ENCODE results near the gene OSBP. TPM values are rescaled to one million over a fixed set of nuclear protein-coding genes. Genes with fewer than 3 reads are reported as not detected.

OSBP gene
- total RNA-seq, 1 donor from 2014 or later: 30.0 TPM

DNA sequence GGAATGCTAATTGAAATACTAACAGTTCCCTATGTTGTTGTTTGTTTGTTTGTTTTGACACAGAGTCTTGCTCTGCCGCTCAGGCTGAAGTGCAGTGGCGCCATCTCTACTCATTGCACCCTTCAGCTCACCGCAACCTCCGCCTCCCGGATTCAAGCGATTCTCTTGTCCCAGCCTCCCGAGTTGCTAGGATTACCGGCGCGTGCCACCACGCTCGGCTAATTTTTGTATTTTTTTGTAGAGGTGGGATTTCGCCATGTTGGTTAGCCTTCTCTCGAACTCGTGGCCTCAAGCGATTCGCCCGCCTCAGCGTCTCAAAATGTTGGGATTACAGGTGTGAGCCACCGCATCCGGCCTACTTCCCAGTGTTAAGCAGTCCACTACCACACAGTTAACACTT, 62.3 kb downstream of the OSBP start:
- intact Hi-C loops (cut with micrococcal nuclease): no loop called here
- Histone ChIP-seq H3K27me3 (ENCODE audit: low read depth) (no peaks in the 10 kb centered on the region), H3K4me1 (peaks cover 45% of the 10 kb centered on the region), H3K4me3 (no peak overlapping the region), H3K9me3 (replicated peaks) (no peaks in the 10 kb centered on the region), H3K27ac (replicated peaks) (no peak overlapping the region), H3K36me3 (no peaks in the 10 kb centered on the region)
- no peak for DNase-seq
- no peak for TF ChIP-seq CTCF (IDR thresholded peaks at IDR 0.05; ENCODE audit: borderline replicate concordance)

DNA sequence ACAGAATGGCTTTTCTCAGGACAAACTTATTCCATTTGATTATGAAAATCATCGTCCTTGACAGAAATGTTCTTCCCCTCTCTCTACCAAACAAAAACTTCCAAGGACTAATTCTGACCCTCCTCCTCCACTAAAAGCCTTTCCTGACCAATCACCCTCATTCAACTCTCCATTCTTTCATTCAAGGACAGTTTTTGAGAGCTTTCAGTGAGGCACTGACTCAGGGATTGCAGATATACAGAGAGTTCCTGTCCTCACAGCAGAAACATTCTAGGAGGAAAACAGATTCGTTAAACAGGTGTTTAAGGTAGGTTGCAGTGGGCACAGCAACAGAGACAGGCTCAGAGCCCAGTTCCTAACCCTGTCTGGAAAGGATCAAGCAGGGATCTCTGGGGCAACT, 62.7 kb downstream of the OSBP start:
- peaks cover 48% of the 10 kb centered on the region for H3K4me1 ChIP-seq
- DNase-seq: no peak
- H3K27ac ChIP-seq (replicated peaks): peak overlapping the region; percentile 33
- intact Hi-C loops (cut with micrococcal nuclease): no loop called here
- no peaks in the 10 kb centered on the region for H3K36me3 ChIP-seq
- H3K9me3 ChIP-seq (replicated peaks): no peaks in the 10 kb centered on the region
- no peaks in the 10 kb centered on the region for H3K27me3 ChIP-seq (ENCODE audit: low read depth)
- TF ChIP-seq CTCF (IDR thresholded peaks at IDR 0.05; ENCODE audit: borderline replicate concordance): no peak
- H3K4me3 ChIP-seq: no peak overlapping the region

GRCh38 chr11:59551659-59552521, 63.7 kb downstream of the OSBP start:
- no peak for DNase-seq
- H3K9me3 ChIP-seq (replicated peaks): no peaks in the 10 kb centered on the region
- peak overlapping the region; percentile 88 for H3K27ac ChIP-seq (replicated peaks)
- no peaks in the 10 kb centered on the region for H3K27me3 ChIP-seq (ENCODE audit: low read depth)
- H3K36me3 ChIP-seq: no peaks in the 10 kb centered on the region
- H3K4me1 ChIP-seq: peaks cover 46% of the 10 kb centered on the region
- peak overlapping the region; percentile 67 for H3K4me3 ChIP-seq
- no peak for TF ChIP-seq CTCF (IDR thresholded peaks at IDR 0.05; ENCODE audit: borderline replicate concordance)
- intact Hi-C loops (cut with micrococcal nuclease): no loop called here

DNA sequence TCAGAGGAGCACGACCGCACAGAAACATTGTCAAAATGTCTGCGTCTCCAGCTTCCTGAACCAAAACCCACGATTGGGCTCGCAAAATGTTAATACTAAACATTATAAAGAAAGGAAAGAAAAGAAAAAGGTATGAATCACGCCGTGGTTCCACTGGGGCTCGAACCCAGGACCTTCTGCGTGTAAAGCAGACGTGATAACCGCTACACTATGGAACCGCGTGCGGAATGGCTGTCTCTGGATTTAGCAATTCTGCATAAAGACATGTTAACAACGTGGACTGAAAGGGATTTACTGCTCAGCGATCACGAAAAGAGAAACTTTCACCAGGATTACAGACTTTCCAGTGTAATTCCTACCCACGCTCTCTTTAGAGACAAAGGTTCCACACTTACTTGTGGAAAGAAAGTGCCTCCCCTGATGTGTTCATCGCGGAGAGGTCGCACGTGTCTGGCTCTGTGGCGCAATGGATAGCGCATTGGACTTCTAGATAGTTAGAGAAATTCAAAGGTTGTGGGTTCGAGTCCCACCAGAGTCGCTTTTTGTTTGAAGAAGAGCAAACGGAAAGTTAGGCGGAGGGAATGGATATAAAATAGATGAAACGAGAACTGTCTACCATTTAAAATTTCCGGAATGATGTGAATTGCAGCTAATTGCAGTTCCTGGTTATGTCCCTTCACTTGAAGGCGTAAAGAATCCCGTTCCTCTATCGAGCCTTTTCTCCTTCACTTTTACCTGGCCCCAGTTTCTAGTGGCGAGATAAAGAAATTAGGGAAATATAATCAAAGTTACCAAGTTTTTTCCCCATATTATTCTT, 64.5 kb downstream of the OSBP start:
- Histone ChIP-seq H3K27ac (replicated peaks) (peak overlapping the region; percentile 88), H3K4me1 (peaks cover 38% of the 10 kb centered on the region), H3K36me3 (no peaks in the 10 kb centered on the region), H3K27me3 (ENCODE audit: low read depth) (no peaks in the 10 kb centered on the region), H3K4me3 (peak overlapping the region; percentile 67), H3K9me3 (replicated peaks) (no peaks in the 10 kb centered on the region)
- intact Hi-C loops (cut with micrococcal nuclease): no loop called here
- peak; percentile 64 for DNase-seq
- no peak for TF ChIP-seq CTCF (IDR thresholded peaks at IDR 0.05; ENCODE audit: borderline replicate concordance)

- intact Hi-C loops (cut with micrococcal nuclease): no loop called here
- DNase-seq: peak; percentile 68
- Histone ChIP-seq H3K4me3 (peak overlapping the region; percentile 67), H3K27me3 (ENCODE audit: low read depth) (no peaks in the 10 kb centered on the region), H3K27ac (replicated peaks) (peak overlapping the region; percentile 88), H3K9me3 (replicated peaks) (no peaks in the 10 kb centered on the region), H3K36me3 (no peaks in the 10 kb centered on the region), H3K4me1 (peaks cover 31% of the 10 kb centered on the region)
- peak; percentile 58 for TF ChIP-seq CTCF (IDR thresholded peaks at IDR 0.05; ENCODE audit: borderline replicate concordance)
These were observed 65.2 kb downstream of the OSBP start for GRCh38 chr11:59550368-59550841.

Measured in left ventricle myocardium inferior (tissue), 1 donor.